ENCODE results near the gene PRDM16. TPM values are rescaled to one million over a fixed set of nuclear protein-coding genes. Genes with fewer than 3 reads are reported as not detected.

Gene PRDM16
- total and polyA plus RNA-seq, 2 of the 13 experiments (the other 11 are each of a cell fraction or from before 2014, with no cell fraction given), result 0.15 to 0.81 TPM

GRCh38 chr1:3209201-3209600 is 140.2 kb downstream of the PRDM16 start (continued):
- no peak for TF ChIP-seq ZHX2 (IDR thresholded peaks at IDR 0.05; ENCODE audit: low read depth)
- no peak for TF ChIP-seq ZHX2 (CRISPR knock-in tag; IDR thresholded peaks at IDR 0.05; ENCODE audit: borderline replicate concordance)
- TF ChIP-seq ISL2 (CRISPR knock-in tag; IDR thresholded peaks at IDR 0.05), result no peak
- no peak for TF ChIP-seq MAX (IDR thresholded peaks at IDR 0.05)
- no peak for TF ChIP-seq ZNF709 (CRISPR knock-in tag; IDR thresholded peaks at IDR 0.05)

GRCh38 chr1:3211582-3212375 is 142.8 kb downstream of the PRDM16 start:
- ATAC-seq (no peak), FAIRE-seq (no peak), DNase-seq (ENCODE audit: low spot score) (no peak)
- in situ Hi-C loops (cut with HindIII; ENCODE audit: extremely low pct_ligation_motif_present, low pct_unique_long_range_greater_than_20kb), result no loop called here
- no peak overlapping the region for H3K27ac ChIP-seq (ENCODE audit: extremely low read length, insufficient read depth, low read length)
- H3K9me3 ChIP-seq (ENCODE audit: low read length), result no peaks in the 10 kb centered on the region
- POLR2A ChIA-PET, result no interaction called here
- intact Hi-C loops (cut with micrococcal nuclease; ENCODE audit: unreplicated experiment), result no loop called here
- H3K4me1 ChIP-seq (ENCODE audit: insufficient read depth, low read length), result no peaks in the 10 kb centered on the region
- H3K9ac ChIP-seq (ENCODE audit: insufficient read depth, low read depth, low read length), result no peak overlapping the region
- BruUV-seq (replicated peaks), result no TSS peak
- CTCF ChIA-PET (ENCODE audit: low intra/inter-chr PET ratio, low total read pairs), result no interaction called here
- no peak overlapping the region for H2AFZ ChIP-seq (ENCODE audit: low read length)
- H4K20me1 ChIP-seq (ENCODE audit: insufficient read depth, low read length), result no peaks in the 10 kb centered on the region
- peaks cover 0 to 2% of the 10 kb centered on the region in 2 experiments; a peak in 2 of 5 replicates for H3K27me3 ChIP-seq (ENCODE audit: control insufficient read depth in 1 of 2, insufficient read depth in 2 of 2, low read length in 2 of 2)
- H3K79me2 ChIP-seq (ENCODE audit: insufficient read depth, low read length), result no peaks in the 10 kb centered on the region
- 87% methylated on average over 47 of the region's 47 CpGs for WGBS (ENCODE audit: low lambda C conversion rate)
- H3K36me3 ChIP-seq (replicated peaks in 1 of 2; ENCODE audit: control insufficient read depth in 1 of 2, insufficient read depth in 2 of 2, low read length in 2 of 2), result no peaks in the 10 kb centered on the region
- H3K4me3 ChIP-seq (replicated peaks in 1 of 3; ENCODE audit: insufficient read depth in 1 of 3, low read depth in 2 of 3, low read length in 3 of 3), result no peak overlapping the region
- no peak overlapping the region for H3K4me2 ChIP-seq (ENCODE audit: low read depth, low read length)
- no peak for TF ChIP-seq FOXA1 (IDR thresholded peaks at IDR 0.05)
- TF ChIP-seq FOXA1 (CRISPR knock-in tag; IDR thresholded peaks at IDR 0.05), result no peak
- no peak for TF ChIP-seq ZNF574 (CRISPR knock-in tag; IDR thresholded peaks at IDR 0.05)
- no peak for TF ChIP-seq REPIN1 (CRISPR knock-in tag; IDR thresholded peaks at IDR 0.05; ENCODE audit: borderline replicate concordance, low read depth)
- TF ChIP-seq, protein P1, sequence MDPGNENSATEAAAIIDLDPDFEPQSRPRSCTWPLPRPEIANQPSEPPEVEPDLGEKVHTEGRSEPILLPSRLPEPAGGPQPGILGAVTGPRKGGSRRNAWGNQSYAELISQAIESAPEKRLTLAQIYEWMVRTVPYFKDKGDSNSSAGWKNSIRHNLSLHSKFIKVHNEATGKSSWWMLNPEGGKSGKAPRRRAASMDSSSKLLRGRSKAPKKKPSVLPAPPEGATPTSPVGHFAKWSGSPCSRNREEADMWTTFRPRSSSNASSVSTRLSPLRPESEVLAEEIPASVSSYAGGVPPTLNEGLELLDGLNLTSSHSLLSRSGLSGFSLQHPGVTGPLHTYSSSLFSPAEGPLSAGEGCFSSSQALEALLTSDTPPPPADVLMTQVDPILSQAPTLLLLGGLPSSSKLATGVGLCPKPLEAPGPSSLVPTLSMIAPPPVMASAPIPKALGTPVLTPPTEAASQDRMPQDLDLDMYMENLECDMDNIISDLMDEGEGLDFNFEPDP (CRISPR knock-in tag; conservative IDR thresholded peaks at IDR 0.05), result no peak
- TF ChIP-seq SP5 (CRISPR knock-in tag; IDR thresholded peaks at IDR 0.05; ENCODE audit: borderline replicate concordance, low read depth), result no peak
